HL-60 (cell line): ENCODE results near the gene TEX22.

Source experiments
- DNase-seq, 2 experiments: peaks; one replicate each; pipeline ENCODE4 v3.0.0-alpha.2; 2010 to 2020; ENCODE audit warnings: low read depth in 1 of 2, low spot score in 1 of 2
- H3K27ac ChIP-seq: fragments of 250-450 bp; sonication (Bioruptor Pico); replicated peaks from 2 replicates; pipeline ENCODE4 v1.5.1; 2020; ENCODE audit warnings: mild to moderate bottlenecking, moderate library complexity
- H3K27me3 ChIP-seq: fragments of 250-450 bp; sonication (Bioruptor Pico); 2 replicates; pipeline ENCODE4 v1.5.1; 2021; ENCODE audit warnings: mild to moderate bottlenecking, moderate library complexity; ENCODE audit not compliant: insufficient read depth, poor library complexity, severe bottlenecking
- H3K4me3 ChIP-seq: replicated peaks from 2 replicates; pipeline ENCODE4 v1.5.1; 2011; ENCODE audit warnings: mild to moderate bottlenecking, control low read depth, low read length; ENCODE audit not compliant: insufficient read depth
- GABPA ChIP-seq: IDR thresholded peaks from 2 replicates; pipeline ENCODE4 v1.6.1; 2012; ENCODE audit warnings: low read depth
- POLR2AphosphoS5 ChIP-seq: IDR thresholded peaks from 2 replicates; pipeline ENCODE4 v1.6.1; 2012; ENCODE audit warnings: low read depth
- SPI1 ChIP-seq: IDR thresholded peaks from 2 replicates; pipeline ENCODE4 v1.6.1; 2012; ENCODE audit warnings: low read depth, mild to moderate bottlenecking, borderline replicate concordance
- TF ChIP-seq, protein P1 (sequence below): IDR thresholded peaks from one replicate; pipeline ENCODE4 v1.5.1; 2011; ENCODE audit warnings: low read length, control low read depth, inconsistent platforms; ENCODE audit not compliant: insufficient read depth
- TF ChIP-seq, protein P2 (sequence below): IDR thresholded peaks from 2 replicates; pipeline ENCODE4 v1.6.1; 2012; ENCODE audit warnings: low read depth; ENCODE audit not compliant: insufficient replicate concordance

The TEX22 gene

DNA sequence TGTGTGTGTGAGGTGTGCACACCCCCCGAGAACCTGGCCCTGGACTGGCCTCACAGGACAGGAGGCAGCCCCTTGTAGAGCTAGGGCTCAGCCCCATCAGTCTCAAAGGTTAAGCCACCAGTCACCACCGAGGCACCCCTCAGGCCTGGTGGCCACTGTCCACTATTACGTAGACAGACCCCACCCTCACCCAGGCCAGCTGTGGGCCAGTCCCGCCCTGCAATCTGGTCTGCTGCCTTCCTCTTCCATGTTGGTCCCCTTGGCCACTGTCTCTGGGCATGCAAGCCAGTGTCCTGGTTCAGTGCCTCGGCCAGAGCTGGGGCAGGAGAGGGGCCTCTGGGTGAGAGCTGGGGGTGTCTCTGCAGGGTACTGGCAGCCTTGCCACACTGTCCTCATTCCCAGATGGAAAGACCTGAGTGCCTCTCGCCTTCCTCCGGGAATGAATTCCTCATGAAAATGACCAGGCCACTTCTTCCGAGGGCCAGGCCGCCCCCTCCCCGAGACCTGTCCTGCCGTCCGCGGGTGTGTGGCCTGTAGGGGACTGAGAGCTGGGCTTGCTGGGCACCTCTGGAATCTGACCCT lies 897 bp upstream of the TEX22 start:
- no peak for DNase-seq
- Histone ChIP-seq H3K27ac (peak overlapping the region; percentile 97), H3K27me3 (no peaks in the 10 kb centered on the region), H3K4me3 (no peak overlapping the region; the same call in 1 of the 2 replicates)
- TF ChIP-seq, protein P1, sequence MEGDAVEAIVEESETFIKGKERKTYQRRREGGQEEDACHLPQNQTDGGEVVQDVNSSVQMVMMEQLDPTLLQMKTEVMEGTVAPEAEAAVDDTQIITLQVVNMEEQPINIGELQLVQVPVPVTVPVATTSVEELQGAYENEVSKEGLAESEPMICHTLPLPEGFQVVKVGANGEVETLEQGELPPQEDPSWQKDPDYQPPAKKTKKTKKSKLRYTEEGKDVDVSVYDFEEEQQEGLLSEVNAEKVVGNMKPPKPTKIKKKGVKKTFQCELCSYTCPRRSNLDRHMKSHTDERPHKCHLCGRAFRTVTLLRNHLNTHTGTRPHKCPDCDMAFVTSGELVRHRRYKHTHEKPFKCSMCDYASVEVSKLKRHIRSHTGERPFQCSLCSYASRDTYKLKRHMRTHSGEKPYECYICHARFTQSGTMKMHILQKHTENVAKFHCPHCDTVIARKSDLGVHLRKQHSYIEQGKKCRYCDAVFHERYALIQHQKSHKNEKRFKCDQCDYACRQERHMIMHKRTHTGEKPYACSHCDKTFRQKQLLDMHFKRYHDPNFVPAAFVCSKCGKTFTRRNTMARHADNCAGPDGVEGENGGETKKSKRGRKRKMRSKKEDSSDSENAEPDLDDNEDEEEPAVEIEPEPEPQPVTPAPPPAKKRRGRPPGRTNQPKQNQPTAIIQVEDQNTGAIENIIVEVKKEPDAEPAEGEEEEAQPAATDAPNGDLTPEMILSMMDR = no peak
- TF ChIP-seq POLR2AphosphoS5 = no peak
- TF ChIP-seq, protein P2, sequence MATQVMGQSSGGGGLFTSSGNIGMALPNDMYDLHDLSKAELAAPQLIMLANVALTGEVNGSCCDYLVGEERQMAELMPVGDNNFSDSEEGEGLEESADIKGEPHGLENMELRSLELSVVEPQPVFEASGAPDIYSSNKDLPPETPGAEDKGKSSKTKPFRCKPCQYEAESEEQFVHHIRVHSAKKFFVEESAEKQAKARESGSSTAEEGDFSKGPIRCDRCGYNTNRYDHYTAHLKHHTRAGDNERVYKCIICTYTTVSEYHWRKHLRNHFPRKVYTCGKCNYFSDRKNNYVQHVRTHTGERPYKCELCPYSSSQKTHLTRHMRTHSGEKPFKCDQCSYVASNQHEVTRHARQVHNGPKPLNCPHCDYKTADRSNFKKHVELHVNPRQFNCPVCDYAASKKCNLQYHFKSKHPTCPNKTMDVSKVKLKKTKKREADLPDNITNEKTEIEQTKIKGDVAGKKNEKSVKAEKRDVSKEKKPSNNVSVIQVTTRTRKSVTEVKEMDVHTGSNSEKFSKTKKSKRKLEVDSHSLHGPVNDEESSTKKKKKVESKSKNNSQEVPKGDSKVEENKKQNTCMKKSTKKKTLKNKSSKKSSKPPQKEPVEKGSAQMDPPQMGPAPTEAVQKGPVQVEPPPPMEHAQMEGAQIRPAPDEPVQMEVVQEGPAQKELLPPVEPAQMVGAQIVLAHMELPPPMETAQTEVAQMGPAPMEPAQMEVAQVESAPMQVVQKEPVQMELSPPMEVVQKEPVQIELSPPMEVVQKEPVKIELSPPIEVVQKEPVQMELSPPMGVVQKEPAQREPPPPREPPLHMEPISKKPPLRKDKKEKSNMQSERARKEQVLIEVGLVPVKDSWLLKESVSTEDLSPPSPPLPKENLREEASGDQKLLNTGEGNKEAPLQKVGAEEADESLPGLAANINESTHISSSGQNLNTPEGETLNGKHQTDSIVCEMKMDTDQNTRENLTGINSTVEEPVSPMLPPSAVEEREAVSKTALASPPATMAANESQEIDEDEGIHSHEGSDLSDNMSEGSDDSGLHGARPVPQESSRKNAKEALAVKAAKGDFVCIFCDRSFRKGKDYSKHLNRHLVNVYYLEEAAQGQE = no peak
- TF ChIP-seq GABPA = no peak
- no peak for TF ChIP-seq SPI1

DNA sequence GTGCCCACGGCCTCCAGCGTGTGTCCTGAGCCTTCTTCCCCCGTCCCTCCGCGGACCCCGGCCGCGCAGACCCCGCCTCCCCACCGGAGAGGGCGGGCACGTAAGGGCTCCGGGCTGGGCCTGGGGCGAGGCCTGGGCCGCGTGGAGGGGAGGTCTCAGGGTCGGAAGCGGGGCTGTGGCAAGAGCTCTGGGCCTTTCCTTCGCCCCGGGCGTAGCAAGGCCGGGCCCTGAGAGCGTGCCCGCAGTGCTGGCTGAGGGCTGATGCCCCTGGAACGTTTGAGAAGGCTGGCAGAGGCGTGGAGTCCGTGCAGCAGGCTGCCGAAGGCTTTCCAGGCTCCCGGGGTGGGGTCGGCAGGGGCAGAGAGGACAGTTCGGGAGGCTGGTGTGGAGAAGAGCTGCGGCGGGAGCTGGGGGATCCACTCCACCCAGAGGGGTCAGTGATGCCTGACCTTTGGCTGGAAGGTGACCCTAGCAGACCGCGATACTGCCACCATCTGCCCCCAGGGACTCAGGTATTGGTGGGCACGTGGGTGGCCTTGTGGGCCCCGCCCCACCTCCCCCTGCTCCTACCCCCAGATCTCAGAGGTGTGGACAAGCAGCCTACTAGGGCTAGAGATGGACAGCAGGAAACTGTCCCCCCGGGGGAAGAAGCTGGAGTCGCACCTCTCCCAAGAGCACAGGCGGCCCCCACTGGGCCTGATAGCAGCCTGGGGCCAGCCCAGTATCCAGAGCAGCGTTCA lies 558 bp downstream of the TEX22 start:
- DNase-seq = peak; percentile 58 to 68
- TF ChIP-seq SPI1 (no peak), POLR2AphosphoS5 (peak; percentile 3; the same call in 1 of the 2 replicates)
- Histone ChIP-seq H3K4me3 (peak overlapping the region; percentile 73), H3K27me3 (no peaks in the 10 kb centered on the region), H3K27ac (peak overlapping the region; percentile 97)

DNA sequence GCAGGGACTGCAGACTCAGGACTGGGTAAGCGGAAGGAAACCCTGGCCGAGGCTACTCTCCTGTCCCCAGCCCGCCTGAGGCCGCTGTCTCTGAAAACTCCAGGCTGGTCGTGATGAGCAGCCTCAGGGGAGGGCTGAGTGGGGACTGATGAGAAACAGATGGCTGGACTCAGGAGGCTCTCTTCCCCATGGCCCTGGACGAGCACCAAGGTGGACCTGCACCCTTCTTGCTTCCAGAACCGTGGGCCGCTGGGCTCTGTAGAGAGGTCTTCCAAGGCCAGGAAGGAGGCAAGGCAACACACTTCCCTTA lies 1.1 kb downstream of the TEX22 start:
- peak in 1 of 2 experiments; percentile 41 for DNase-seq
- no peaks in the 10 kb centered on the region for H3K27me3 ChIP-seq
- peak overlapping the region; percentile 73 for H3K4me3 ChIP-seq
- TF ChIP-seq SPI1 (no peak), GABPA (no peak)
- TF ChIP-seq, protein P2 = no peak
- H3K27ac ChIP-seq = peak overlapping the region; percentile 97

DNA sequence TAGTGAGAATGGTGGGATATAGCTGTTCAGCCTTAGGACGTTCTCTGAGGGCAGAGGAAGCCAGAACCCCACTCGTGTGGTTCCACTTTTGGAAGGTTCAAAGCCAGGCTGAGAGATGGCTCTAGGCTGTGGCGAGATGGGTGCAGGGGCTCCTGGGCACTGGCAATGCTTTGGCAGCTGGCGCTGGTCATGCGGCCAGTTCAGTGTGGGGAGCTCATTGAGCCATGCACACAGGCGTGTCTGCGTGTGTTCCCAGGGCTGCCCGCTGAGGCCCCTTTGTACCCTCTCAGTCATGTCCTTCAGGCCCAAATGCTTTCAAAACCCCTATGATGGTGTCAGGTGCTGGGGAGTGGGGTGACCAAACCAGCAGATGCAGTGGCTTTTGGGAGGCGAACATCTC lies 1.7 kb downstream of the TEX22 start:
- TF ChIP-seq, protein P1 = no peak
- no peak for TF ChIP-seq POLR2AphosphoS5
- TF ChIP-seq SPI1 = no peak
- TF ChIP-seq, protein P2 = no peak
- no peak for TF ChIP-seq GABPA
- Histone ChIP-seq H3K4me3 (no peak overlapping the region), H3K27ac (no peak overlapping the region), H3K27me3 (no peaks in the 10 kb centered on the region)
- no peak for DNase-seq
